ENCODE measurements around the gene CCDC15. TPM values are rescaled to one million over a fixed set of nuclear protein-coding genes. Genes with fewer than 3 reads are reported as not detected.

Gene CCDC15
- total and polyA plus RNA-seq, 2 of the 4 experiments (the other 2 are of a cell fraction): 1.1 to 2.0 TPM

- ATAC-seq (ENCODE audit: low read depth) (no peak), DNase-seq (peak; percentile 22)
- no peak overlapping the region for H3K56ac ChIP-seq (ENCODE audit: extremely low read depth, insufficient read depth, low read length)
- peaks cover 20% of the 10 kb centered on the region for H3K9me1 ChIP-seq (ENCODE audit: insufficient read depth, low read length)
- in situ Hi-C loops (cut with MboI; ENCODE audit: low sequenced_read_pairs): no loop called here
- no peak overlapping the region for H3K18ac ChIP-seq (ENCODE audit: low read depth, low read length)
- H3K9ac ChIP-seq (ENCODE audit: low read depth, low read length): no peak overlapping the region
- no peak overlapping the region for H4K8ac ChIP-seq (ENCODE audit: low read depth in 2 of 2, low read length in 2 of 2)
- H2AFZ ChIP-seq (replicated peaks; ENCODE audit: low read length, poor library complexity): no peak overlapping the region
- H4K5ac ChIP-seq (ENCODE audit: low read depth, low read length): no peak overlapping the region
- no peak overlapping the region for H3K23ac ChIP-seq (ENCODE audit: low read depth, low read length)
- H4K20me1 ChIP-seq (ENCODE audit: insufficient read depth, low read length): no peaks in the 10 kb centered on the region
- no peak for TF ChIP-seq RAD21 (IDR thresholded peaks at IDR 0.05; ENCODE audit: low read length)
- TF ChIP-seq CEBPB (IDR thresholded peaks at IDR 0.05; ENCODE audit: low read depth, low read length): no peak
- TF ChIP-seq RFX5 (IDR thresholded peaks at IDR 0.05; ENCODE audit: low read depth, low read length): no peak
- no peak for TF ChIP-seq USF2 (IDR thresholded peaks at IDR 0.05; ENCODE audit: low read depth, low read length)
- TF ChIP-seq BHLHE40 (IDR thresholded peaks at IDR 0.05; ENCODE audit: low read depth, low read length): no peak
- TF ChIP-seq MAFK (IDR thresholded peaks at IDR 0.05; ENCODE audit: low read depth, low read length): no peak
- TF ChIP-seq SMC3 (IDR thresholded peaks at IDR 0.05; ENCODE audit: low read depth, low read length): no peak
- TF ChIP-seq MAZ (IDR thresholded peaks at IDR 0.05; ENCODE audit: borderline replicate concordance, low read depth, low read length): no peak
- TF ChIP-seq CHD1 (IDR thresholded peaks at IDR 0.05; ENCODE audit: low read depth, low read length): no peak
- no peak for TF ChIP-seq FOS (IDR thresholded peaks at IDR 0.05; ENCODE audit: low read depth, low read length)
- no peak for TF ChIP-seq POLR2A (IDR thresholded peaks at IDR 0.05; ENCODE audit: low read depth, low read length)
- no peak for TF ChIP-seq MXI1 (IDR thresholded peaks at IDR 0.05; ENCODE audit: borderline replicate concordance, low read depth, low read length)
- no peak for TF ChIP-seq NFE2L2 (IDR thresholded peaks at IDR 0.05; ENCODE audit: low read depth, low read length)
- no peak for TF ChIP-seq RCOR1 (IDR thresholded peaks at IDR 0.05; ENCODE audit: insufficient replicate concordance, low read length)
- TF ChIP-seq ELK1 (IDR thresholded peaks at IDR 0.05; ENCODE audit: borderline replicate concordance, low read depth, low read length): no peak
- no peak for TF ChIP-seq CTCF (conservative IDR thresholded peaks at IDR 0.05; ENCODE audit: low read depth, low read length)
- H2BK120ac ChIP-seq (ENCODE audit: low read depth, low read length): no peak overlapping the region
- no peaks in the 10 kb centered on the region for H3K79me1 ChIP-seq (ENCODE audit: low read depth in 1 of 2, low read length in 2 of 2)
- dilution Hi-C loops (cut with HindIII; ENCODE audit: low sequenced_read_pairs, unreplicated experiment): no loop called here
- no peak overlapping the region for H3K27ac ChIP-seq (ENCODE audit: insufficient read depth, low read length)
- H2BK15ac ChIP-seq (ENCODE audit: low read depth, low read length): no peak overlapping the region
- no peak overlapping the region for H2AK9ac ChIP-seq (replicated peaks; ENCODE audit: low read depth, low read length, poor library complexity)
- no peak overlapping the region for H3K14ac ChIP-seq (replicated peaks; ENCODE audit: low read depth, low read length)
- no CpG with 5 or more reads among the region's 4 CpGs for WGBS, 2 experiments (ENCODE audit: extremely low coverage in 2 of 2, insufficient read length in 1 of 2)
- no peak overlapping the region for H2AK5ac ChIP-seq (ENCODE audit: low read depth, low read length)
- BruUV-seq (replicated peaks): no TSS peak
- no peaks in the 10 kb centered on the region for H3K36me3 ChIP-seq (ENCODE audit: control insufficient read depth, insufficient read depth, low read length)
- no peak overlapping the region for H2BK20ac ChIP-seq (ENCODE audit: low read depth, low read length)
- no peak overlapping the region for H4K91ac ChIP-seq (ENCODE audit: insufficient read depth, low read depth, low read length)
- H3K4me2 ChIP-seq (ENCODE audit: low read depth, low read length): no peak overlapping the region
- H3K4ac ChIP-seq (ENCODE audit: low read depth, low read length): no peak overlapping the region
- POLR2A ChIA-PET (ENCODE audit: unreplicated experiment): no interaction called here
- no peaks in the 10 kb centered on the region for H3K27me3 ChIP-seq (ENCODE audit: control insufficient read depth, insufficient read depth, low read length)
- H3K4me3 ChIP-seq (ENCODE audit: insufficient read depth, low read depth, low read length): no peak overlapping the region
- H2BK5ac ChIP-seq (ENCODE audit: low read depth, low read length, poor library complexity, severe bottlenecking): no peak overlapping the region
- no peaks in the 10 kb centered on the region for H3K9me3 ChIP-seq (ENCODE audit: control insufficient read depth, insufficient read depth, low read length)
- intact Hi-C loops (cut with micrococcal nuclease): no loop called here
- CTCF ChIA-PET: interaction anchor here (1.5 kb wide), 1 partner anchor 9 kb away, joined by 3 read pairs; no protein-coding TSS in a partner anchor
- peaks cover 15% of the 10 kb centered on the region for H3K4me1 ChIP-seq (ENCODE audit: control insufficient read depth, insufficient read depth, low read length)
Observed at GRCh38 chr11:125069008-125069407, 115.0 kb downstream of the CCDC15 start.

All from IMR-90 (cell line).